ENCODE data around the gene MMD.
"Not testable (repeated sequence)": the region's sequence is repeated elsewhere in the genome, so short reads cannot be mapped to it uniquely, and the experiment has no call there.

Gene MMD

DNA sequence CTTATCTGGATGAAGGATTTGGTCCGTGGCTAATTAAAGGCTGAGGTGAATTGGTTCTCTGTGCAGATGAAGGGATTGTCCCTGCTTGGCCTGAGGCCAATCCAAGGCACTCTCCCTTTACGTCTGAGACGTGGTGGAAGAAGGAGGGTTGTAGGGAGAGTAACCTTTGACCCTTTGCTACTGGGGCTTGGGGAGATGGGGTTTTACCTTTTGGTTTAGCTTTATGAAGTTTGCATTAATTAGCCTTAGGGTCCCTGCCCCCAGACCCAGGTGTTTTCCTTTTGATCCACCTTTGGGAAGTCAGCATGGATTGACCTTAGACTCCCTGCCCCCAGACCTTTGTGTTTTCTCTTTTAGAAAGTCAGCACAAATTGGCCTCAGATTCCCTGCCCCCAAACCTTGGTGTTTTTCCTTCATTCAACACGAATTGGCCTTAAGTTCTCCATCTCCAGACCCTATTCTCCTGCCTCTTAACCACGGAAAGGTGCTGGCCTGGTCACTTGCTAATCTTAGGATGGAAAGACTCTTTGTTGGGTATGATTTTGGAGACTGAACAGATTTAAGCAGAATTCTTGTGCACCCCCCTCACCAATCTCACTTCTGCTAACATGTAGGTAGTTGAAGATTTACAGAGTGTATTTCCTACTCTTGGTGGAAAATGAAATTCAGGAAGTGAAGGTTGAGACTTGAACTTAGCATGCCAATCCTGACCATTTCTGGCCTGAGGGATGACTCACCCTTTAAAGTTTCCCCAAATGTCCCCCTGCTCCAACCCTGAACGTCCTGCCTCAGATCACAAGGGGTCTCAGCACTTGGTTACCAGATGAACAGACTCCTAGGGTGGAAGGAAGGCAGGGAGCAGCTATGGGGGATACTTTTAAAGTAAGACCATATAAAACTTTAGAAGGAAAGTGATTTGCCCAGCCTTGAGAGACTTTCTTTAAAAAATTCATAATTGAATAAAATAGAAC, 23.1 kb upstream of the MMD start:
- no peak for DNase-seq (ENCODE audit: extremely low read depth in 1 of 2, low read depth in 1 of 2)

DNA sequence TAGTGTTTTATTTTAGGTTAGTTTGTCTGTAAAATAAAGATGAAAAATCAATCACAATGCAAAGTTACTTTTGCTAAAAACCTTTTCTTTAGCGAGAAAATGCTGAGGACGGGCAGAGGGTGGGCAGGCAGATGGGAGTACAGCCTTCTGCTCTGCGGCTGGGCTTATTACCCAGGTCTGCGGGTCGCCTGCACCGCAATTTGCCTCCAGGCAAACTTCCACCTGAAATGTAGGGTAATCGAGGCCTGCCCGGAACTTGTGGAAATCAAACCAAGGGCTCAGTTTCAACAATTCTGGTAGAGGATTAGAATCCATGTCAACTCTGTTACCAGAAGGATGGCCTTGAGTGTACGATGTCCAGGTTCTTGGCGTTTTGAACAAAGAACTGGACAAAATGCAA, 22.3 kb upstream of the MMD start:
- no peak for DNase-seq (ENCODE audit: extremely low read depth in 1 of 2, low read depth in 1 of 2)

DNA sequence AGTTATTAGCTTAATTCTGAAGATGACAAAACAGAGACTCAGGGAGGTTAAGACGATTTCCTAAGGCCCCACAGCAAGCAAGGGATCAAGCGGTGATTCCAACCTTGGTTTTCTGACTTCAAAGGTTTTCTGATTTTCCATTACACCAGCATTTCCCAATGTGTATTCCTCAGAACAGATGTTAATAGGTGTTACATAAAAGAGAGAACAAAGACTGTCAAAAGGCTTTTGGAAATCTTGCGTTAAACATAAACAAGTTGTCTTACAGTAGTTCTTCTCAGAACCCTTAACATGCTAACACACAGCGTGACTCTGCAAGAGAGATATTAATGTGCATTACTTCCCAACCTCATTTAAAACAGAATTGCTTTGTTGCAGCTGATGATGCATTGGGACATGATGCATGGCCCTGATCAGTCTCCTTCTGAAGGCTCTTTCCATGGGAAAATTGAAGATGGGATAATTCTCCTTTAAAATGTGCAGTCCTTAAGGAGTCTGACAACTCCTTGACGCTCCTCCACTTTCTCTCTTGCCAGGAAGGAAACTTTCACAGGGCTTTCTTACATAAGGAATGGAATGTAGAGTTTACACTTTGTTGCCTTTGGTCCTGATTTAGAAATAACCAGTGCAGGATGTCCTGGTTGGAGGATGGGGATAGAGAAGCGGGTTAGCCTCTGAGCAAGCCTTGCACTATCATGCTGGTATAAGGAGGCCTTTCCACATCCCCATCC, 21.5 kb upstream of the MMD start:
- no peak for DNase-seq (ENCODE audit: extremely low read depth in 1 of 2, low read depth in 1 of 2)

DNA sequence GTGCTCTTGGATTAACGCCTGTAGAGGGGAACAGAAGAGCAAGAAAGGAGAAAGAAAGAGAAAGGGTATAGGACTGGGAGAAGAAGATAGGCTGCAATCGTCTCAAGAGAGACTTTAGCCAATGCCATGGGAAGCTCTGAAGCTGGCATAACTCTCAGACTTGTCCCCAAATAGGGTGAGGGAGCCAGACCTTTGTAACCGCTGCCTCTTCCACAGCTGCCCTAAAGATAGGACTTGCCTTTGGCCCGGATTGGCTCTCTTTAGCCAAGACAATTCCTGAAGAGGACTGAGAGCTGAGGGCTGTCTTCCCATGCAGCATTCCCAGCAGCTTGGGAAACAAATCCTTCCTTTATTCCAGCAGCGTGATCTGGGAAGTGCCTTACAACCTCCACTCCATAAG, 20.8 kb upstream of the MMD start:
- no peak for DNase-seq (ENCODE audit: extremely low read depth in 1 of 2, low read depth in 1 of 2)

DNA sequence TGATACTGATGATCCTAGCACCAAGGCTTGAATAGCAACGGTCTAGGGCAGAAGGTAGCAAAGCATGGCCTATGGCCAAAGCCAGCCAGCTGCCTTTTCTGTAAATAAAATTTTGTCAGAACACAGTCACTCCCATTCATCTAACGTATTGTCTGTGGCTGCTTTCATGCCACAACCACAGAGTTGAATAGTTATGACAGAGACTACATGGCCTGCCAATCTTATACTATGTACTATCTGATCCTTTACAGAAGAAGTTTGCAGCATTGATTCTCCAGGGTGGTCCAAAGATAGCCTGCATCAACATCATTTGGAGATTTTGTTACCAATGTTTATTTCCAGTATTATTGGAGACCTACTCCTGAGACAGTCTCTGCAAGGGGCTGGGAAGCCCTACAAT, 19.9 kb upstream of the MMD start:
- DNase-seq (ENCODE audit: extremely low read depth in 1 of 2, low read depth in 1 of 2), result no peak

DNA sequence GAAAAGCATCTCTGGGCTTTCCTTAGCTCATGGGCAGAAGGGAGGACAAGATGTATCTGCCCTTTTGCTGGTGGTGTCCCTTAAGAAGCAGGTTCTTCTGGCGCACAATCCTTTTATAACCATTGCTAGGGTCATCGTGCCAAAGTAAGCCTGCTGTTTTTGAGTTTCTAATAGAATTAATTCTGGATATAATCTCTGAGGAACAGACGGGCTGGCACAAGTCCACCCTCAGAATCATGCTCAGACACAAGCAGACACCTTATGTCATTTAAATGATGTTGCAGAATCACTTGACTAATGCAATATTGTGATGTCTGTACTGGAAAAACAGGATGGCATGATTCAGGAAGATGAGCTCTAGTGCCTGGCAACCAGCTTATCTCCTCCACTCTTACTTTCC, 18.8 kb upstream of the MMD start:
- DNase-seq (ENCODE audit: extremely low read depth in 1 of 2, low read depth in 1 of 2), result no peak

DNA sequence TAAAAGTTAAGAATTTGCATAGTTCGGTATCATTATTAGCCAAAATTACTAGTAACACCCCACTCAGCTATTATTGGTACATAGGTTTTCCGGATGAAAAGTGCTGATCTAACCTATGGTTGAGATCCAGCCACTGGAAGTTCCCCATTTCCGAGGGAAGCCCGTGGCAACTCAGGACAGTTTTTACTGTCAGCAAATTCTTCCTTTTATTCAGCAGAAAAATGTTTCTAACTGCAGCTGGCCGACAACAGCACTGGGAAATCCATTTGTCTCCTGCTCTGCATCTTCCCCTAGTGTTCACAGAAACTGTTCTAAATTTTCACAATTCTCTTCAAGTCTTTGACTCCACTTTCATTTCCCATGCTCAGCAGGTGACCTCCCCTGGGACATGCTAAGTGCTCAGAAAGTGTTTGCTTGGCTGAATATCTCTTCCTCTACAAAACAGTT, 15.5 kb upstream of the MMD start:
- DNase-seq (ENCODE audit: extremely low read depth in 1 of 2, low read depth in 1 of 2), result no peak

DNA sequence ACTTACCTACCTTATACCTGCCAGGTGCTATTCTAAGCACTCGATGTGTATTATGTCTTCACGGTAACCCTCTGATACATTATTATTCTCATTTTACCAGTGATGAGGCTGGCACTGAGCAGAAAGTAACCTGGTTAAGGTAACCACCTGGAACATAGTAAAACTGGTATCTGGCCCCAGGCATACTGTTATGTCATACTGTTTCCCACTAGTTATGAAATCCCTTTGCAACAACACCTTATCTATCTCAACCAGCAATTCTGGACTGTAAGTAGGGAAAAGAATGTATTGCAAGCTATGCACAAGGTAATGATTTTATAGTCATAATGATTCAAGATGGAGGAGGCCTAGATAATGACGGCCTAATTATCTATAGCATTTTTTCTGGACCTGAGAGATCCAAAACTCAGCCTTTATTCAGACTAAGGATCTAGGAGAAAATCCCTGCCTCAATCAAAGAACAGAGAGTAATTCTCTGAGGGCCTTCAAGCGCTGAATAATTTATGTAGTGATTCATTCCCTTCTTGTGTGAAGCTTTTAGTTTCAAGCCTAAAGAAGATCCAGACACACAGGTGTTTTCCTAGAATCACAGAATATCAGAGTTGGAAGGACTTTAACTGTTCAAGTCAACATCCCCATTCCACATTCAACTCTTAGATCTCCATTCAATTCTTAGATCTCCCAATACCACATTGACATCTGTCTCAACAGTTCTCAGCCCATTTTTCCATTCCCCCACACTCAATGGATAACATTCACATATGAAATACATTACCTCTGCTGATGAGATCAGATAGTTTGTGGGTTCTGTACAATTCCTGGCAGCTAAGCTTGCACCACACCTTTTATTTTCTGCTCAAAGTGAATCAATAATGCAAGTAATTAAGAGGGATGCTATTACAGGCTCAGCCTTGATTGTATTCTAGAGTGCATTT, 14.9 kb upstream of the MMD start:
- no peak for DNase-seq (ENCODE audit: extremely low read depth in 1 of 2, low read depth in 1 of 2)

DNA sequence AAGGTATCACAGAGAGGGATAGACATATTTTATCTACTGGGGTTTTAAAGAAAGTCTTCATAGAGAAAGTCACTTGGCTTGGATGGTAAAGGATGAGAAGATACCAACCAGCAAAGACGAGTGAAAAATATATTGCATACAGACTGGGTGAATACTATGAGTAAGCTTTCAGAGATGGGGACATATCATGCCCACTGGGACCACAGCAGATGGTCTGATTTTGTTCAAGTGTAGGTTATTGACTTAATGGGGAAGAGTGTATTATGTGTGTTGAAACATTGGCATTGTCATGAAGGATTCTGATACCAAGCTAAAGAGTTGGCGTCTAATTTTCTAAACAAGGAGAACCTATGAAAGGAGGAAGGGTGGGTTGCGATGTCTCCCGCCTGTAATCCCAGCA, 13.8 kb upstream of the MMD start:
- no peak for DNase-seq (ENCODE audit: extremely low read depth in 1 of 2, low read depth in 1 of 2)

DNA sequence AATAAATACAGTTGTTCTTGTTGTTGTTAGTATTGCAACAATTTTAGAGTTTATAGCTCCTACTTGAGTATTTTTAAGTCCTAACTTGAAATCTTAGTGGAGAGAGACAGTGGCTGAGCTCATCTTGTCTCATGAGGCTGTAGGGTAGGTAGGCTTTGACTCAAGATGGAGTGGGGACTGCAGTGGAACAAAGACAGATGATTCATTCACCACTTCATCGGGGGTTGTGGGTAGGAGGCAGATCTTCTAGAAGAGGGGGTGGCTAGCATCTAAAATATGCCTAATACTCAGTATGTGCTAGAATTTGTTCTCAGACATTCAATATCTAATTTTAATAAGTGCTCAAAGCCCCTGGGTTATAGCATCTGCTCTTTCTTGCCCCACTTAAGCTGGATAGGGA, 13.1 kb upstream of the MMD start:
- no peak for DNase-seq (ENCODE audit: extremely low read depth in 1 of 2, low read depth in 1 of 2)

DNA sequence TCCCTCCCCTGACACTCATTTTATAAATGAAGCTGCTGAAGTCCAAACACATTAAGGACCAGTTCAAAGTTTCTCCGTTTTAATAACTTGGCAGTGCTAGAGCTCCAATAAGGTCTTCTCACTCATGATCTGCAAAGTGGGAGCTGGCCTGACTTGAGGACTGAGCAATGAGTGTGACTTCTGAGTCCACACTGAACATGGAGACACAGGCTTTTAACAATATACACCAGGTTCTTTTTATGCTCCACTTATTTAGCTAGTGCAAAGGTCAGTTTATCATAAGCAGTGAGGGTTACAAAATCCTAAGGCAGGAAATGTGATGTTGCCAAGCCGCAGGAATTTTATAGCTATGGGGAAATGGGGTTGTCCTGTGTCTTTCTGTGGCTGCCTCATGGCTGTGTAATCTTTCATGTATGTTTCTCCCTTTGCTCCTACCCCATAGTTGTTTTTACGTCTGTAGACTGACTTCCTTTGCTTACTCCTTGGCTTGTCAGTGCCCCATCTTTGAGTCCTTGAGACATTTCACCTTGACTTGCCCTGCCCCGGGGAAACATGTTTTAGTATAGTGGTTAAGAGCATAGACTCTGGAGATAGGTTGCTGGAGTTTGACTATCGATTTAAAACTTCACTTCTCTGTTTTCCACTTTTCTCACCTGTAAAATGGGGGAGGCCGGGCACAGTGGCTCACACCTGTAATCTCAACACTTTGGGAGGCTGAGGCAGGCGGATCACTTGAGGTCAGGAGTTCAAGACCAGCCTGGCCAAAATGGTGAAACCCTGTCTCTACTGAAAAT, 12.2 kb upstream of the MMD start:
- DNase-seq (ENCODE audit: extremely low read depth in 1 of 2, low read depth in 1 of 2), result no peak

DNA sequence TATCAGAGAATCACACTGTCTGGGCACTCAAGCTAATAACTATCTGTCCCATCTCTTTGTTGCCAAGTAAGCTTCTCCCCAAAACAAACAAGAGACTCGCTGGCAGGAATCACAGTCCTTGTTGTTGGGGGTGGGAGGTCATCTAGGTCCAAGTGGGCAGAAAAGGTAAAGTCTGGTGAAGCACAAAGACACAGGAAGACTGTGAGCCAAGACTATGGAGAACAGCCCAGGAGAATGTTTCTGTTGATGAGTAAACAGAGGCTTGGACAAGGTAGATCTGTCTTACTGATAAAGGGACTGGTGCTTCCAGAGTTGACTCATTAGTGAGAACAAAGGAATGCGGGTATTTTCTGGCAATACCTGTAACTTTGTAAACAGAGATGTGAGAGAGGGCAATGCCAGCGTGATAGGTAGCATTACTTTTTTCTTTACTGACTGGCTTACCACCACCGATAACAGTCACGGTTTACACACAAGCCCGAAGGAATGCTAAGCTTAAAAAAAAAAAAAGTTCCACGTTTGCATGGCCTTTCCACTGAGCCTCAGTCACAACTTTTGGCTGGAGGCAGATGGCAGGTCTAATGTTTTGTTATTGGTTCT, 11.5 kb upstream of the MMD start:
- no peak for DNase-seq (ENCODE audit: extremely low read depth in 1 of 2, low read depth in 1 of 2)

DNA sequence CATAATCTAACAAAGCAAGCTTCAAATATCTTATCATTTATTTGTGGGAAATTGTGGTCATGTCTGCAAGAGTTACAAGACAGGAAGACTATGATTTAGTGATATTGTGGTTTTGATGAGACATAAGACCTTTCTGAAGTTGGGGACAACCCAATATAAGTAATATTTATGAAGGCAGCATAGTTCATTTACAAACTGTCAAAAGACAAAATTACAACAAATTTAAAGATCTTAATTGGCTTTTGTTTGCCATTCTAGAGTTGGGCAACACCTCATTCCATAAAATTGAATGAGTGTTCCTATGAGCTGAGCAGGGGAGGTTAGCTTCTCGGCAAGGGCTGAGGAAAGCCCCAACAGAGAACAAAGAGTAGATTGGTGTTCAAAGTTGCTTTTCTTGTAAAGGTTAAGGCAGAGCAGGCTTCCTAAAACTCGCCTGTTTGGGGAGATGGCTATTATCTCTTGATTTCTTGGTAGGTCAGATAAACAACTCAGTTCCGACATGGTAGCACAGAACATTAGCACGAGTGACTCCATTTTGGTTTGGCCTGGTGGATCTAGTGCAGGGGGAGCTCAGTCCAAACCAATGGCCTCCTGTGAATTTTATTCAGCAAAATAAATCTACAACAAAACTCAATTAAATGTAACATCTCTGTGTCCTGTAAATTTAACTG, 10.9 kb upstream of the MMD start:
- no peak for DNase-seq (ENCODE audit: extremely low read depth in 1 of 2, low read depth in 1 of 2)

DNA sequence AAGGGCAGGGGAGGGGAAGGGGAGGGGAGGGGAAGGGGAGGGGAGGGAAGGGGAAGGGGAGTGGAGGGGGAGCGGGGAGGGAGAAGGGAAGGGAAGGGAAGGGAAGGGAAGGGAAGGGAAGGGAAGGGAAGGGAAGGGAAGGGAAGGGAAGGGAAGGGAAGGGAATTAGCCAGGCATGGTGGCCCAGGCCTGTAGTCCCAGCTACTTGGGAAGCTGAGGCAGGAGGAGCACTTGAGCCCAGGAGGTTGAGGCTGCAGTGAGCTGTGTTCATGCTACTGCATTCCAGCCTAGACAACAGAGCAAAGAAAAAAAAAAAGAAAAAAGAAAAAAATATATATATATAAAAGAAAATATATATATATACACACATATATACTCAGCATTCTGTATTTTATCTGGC, 10.3 kb upstream of the MMD start:
- DNase-seq (ENCODE audit: extremely low read depth in 1 of 2, low read depth in 1 of 2), result not testable (repeated sequence)

DNA sequence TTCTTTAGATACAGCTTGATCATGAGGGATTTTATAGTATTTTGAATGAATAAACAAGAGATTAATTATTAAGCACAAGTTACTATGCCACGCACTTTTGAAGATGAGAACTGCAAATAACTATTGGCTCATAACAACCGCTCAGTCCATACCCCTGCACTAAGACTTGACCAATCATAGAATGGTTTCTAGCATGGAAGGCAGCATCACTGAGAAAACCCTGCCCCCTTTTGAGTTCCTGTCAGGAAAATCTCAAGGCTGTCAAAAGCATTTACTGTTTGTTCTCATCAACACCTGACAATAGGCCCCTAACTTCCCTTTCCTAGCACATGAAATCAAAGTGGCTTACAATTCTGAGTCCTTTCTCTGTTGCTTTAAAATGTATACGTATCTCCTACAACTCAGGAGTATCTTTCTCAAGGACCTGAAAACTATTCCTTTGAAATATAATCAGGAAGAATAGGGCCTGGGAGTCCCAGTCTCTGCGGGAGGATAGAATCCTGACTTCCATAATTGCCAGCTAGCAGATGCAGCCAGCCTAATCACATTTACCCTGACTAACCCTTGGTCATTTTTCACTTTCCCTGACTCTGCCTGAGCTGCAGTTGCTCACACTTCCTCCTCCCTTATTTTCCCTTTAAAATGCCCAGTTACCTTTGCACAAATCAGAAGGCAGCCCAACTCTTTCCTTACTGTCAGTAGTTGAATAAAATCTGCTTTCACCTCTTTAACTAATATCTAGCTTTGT, 9.1 kb upstream of the MMD start:
- no peak for DNase-seq (ENCODE audit: extremely low read depth in 1 of 2, low read depth in 1 of 2)

DNA sequence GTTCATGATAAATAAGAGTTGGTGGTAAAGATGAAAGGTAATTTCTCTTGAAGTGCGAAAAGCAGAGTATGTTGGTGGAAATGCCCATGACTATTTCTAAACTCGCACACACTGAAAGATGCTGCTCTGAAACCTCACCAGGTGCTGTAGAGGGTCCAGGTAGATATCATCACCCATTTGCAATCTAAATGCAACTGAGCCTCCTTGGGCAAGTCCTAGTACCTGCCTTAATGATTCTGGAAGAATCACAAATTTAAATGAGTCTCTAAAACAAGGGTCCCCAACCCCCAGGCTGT, 5.9 kb upstream of the MMD start:
- DNase-seq (ENCODE audit: extremely low read depth in 1 of 2, low read depth in 1 of 2), result no peak

DNA sequence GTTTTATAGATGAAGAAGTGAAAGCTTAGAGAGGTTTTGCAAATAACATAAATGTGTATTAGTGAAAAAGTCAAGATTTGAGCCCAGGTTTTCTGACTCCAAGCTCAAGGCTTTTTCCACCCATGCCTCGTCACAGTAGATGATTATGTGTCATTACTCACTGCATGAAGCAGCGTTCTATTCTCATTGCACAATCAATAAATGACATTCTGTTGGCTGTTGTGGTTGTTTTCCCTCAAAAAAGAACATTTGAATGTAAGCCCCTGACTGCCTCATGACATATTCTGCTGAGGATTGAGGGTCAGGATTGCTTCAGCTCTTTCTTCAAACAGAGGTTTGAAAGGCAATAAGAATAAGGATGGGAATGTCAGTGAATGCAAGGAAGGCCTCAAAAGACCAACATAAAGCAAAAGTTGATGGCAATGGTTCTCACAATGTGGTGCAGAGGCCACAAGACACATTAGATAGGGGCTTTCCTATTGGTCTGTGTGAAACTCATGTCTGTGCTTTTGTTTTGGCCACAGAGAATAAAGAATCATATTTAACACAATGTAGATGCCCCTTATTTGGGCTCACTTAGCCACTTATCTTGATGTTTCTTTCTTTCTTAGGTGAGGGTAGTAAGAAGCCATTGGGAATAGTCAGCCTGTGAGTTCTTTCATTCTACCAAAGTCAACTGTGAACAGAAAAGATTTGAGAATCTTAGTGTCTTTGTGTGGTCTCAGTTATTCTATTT, 5.4 kb upstream of the MMD start:
- DNase-seq (ENCODE audit: extremely low read depth in 1 of 2, low read depth in 1 of 2), result no peak

DNA sequence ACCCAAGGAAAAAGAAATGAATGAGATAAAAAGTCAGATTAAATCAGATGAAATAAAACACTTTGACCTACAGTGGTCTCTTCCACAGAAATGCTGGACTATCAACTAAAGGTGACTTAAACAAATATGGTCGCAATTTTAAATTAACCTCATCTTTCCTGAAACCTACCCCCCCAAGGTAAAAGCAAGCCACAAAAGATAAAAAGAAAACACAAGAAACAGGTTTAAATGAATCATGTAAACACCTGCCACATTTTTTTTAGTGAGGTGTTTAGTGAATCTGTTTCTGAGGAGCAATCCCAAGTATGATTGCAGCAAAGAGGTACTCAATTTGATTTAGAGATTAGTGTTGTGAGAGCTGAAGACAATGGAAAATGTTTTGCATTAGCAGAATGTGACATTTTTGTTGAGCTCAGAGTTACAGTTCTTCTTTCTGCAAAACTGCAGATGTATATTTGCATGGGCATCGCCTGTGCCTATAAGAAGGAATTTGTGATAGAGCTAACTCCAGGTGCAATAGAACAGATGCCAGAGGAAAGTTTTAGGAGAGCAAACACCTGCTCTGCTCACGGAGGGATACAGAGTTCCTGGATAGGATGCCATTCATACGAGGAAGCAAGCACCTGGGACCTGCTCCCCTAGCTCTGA, 3.4 kb upstream of the MMD start:
- DNase-seq (ENCODE audit: extremely low read depth in 1 of 2, low read depth in 1 of 2), result no peak

All from activated CD8-positive, alpha-beta memory T cell treated with anti-CD3 and anti-CD28 coated beads for 1 hour (primary cell).